EL (cell line): Measurements from ENCODE around the gene NCAPH2.

ENCODE experiments used
- DNase-seq: peaks from one replicate; pipeline ENCODE4 v3.0.0-alpha.2; 2016

NCAPH2 gene

GRCh38 chr22:50550395-50550794, 42.4 kb downstream of the NCAPH2 start:
- DNase-seq: no peak

GRCh38 chr22:50551160-50551752, 43.2 kb downstream of the NCAPH2 start:
- DNase-seq: no peak

- no peak for DNase-seq
These were observed 45.3 kb downstream of the NCAPH2 start for GRCh38 chr22:50553310-50553709.

GRCh38 chr22:50556703-50557102, 48.7 kb downstream of the NCAPH2 start:
- no peak for DNase-seq

GRCh38 chr22:50560034-50560433, 52.0 kb downstream of the NCAPH2 start:
- no peak for DNase-seq

- no peak for DNase-seq
These were observed 53.7 kb downstream of the NCAPH2 start for GRCh38 chr22:50561401-50562358.

GRCh38 chr22:50562523-50563412, 54.7 kb downstream of the NCAPH2 start, which contains the start of gene SYCE3:
SYCE3 (minus strand) TSS chr22:50562919; CDS start chr22:50556405, 6,514 bp downstream.
- peak; percentile 94 for DNase-seq

GRCh38 chr22:50563413-50564160, 55.6 kb downstream of the NCAPH2 start:
- DNase-seq: no peak

- no peak for DNase-seq
These were observed 56.3 kb downstream of the NCAPH2 start for GRCh38 chr22:50564289-50564688.

- DNase-seq: no peak
These were observed 59.8 kb downstream of the NCAPH2 start for GRCh38 chr22:50567721-50568252.

GRCh38 chr22:50568626-50569025, 60.6 kb downstream of the NCAPH2 start:
- no peak for DNase-seq

- no peak for DNase-seq
These were observed 61.0 kb downstream of the NCAPH2 start for GRCh38 chr22:50569041-50569459.

- no peak for DNase-seq
These were observed 62.0 kb downstream of the NCAPH2 start for GRCh38 chr22:50569896-50570535.

GRCh38 chr22:50570861-50571260, 62.8 kb downstream of the NCAPH2 start:
- DNase-seq: no peak

GRCh38 chr22:50571264-50572175, 63.5 kb downstream of the NCAPH2 start:
- no peak for DNase-seq

GRCh38 chr22:50572965-50573364, 64.9 kb downstream of the NCAPH2 start:
- DNase-seq: no peak

GRCh38 chr22:50573491-50574382, 65.7 kb downstream of the NCAPH2 start:
- no peak for DNase-seq

GRCh38 chr22:50574383-50574755, 66.3 kb downstream of the NCAPH2 start:
- no peak for DNase-seq
